Ovary (tissue), 9 donors: ENCODE results near the gene LY6G6D. TPM values are rescaled to one million over a fixed set of nuclear protein-coding genes. Genes with fewer than 3 reads are reported as not detected.

Source experiments
- DNase-seq, 5 donors: peaks; one replicate each; pipeline ENCODE4 v3.0.0-alpha.2; 2019 to 2020
- H3K27ac ChIP-seq, 2 donors: fragments of 200-600 bp; one replicate each; pipeline versions ENCODE4 v1.5.1 to v1.8.0; 2019 to 2022
- H3K27me3 ChIP-seq: fragments of 200-600 bp; one replicate; pipeline ENCODE4 v1.8.0; 2022
- H3K36me3 ChIP-seq: fragments of 200-600 bp; sonication (generic); one replicate; pipeline ENCODE4 v1.5.1; 2019
- H3K4me1 ChIP-seq: one replicate; pipeline ENCODE4 v1.8.1; 2013; ENCODE audit warnings: mild to moderate bottlenecking, moderate library complexity; ENCODE audit not compliant: insufficient read depth
- H3K4me3 ChIP-seq: fragments of 200-600 bp; sonication (generic); one replicate; pipeline ENCODE4 v1.5.1; 2017
- H3K9me3 ChIP-seq, 2 donors: fragments of 200-600 bp in 1 of 2; sonication (generic) in 1 of 2; one replicate each; pipeline versions ENCODE4 v1.5.1 to v1.8.1; 2013 to 2019; ENCODE audit warnings: mild to moderate bottlenecking in 1 of 2, moderate library complexity in 1 of 2
- EP300 ChIP-seq: sonication (generic); formaldehyde crosslinking; IDR thresholded peaks from one replicate; pipeline ENCODE4 v1.6.1; 2017; ENCODE audit warnings: antibody characterized with exemption
- POLR2A ChIP-seq: fragments of 450-650 bp; IDR thresholded peaks from one replicate; pipeline ENCODE4 v1.6.1; 2017; ENCODE audit warnings: antibody characterized with exemption, mild to moderate bottlenecking, moderate library complexity
- WGBS, 3 donors: extraction: QIAGEN DNeasy Blood & Tissue Kit in 1 of 3; methylation state at CpG; one replicate each; pipeline versions ENCODE4 v1.1.5 to v1.1.7; 2013 to 2017; 5-methylcytosine and 5-hydroxymethylcytosine counted together
- intact Hi-C, 4 donors: fragments of 100-400 bp; cut with DNase I; formaldehyde crosslinking; loops; one replicate each; pipeline versions ENCODE4 v1.11.0 to v1.15.1; 2022 to 2023
- polyA plus RNA-seq, 2 donors: library from polyadenylated mRNA; stranded (reverse); fragments of 200-250 nt in 1 of 2; fragments of 350-450 nt in 1 of 2; fragmentation: Illumina TruSeq in 1 of 2; extraction: RNeasy Lipid Tissue Mini Kit (QIAGEN cat#74804) in 1 of 2; gene quantifications; one replicate each; pipeline ENCODE4 v1.2.3, GENCODE V29; 2013 to 2014
- total RNA-seq, 7 donors: library from RNA; depleted of rRNA in 2 of 7; stranded (reverse); fragments of >200 nt in 2 of 7; fragmentation: NEBNext Ultra II Directional in 3 of 7; extraction: Animal tissue kit (Norgen Biotek cat#: 25700) in 3 of 7; gene quantifications; one replicate each; pipeline versions ENCODE4 v1.1.0 to v1.2.4, GENCODE V29; 2016 to 2023
- TF ChIP-seq, protein P1 (sequence below), 3 donors: fragments of 450-650 bp in 2 of 3; fragments of 200-600 bp in 1 of 3; IDR thresholded peaks; one replicate each; pipeline versions ENCODE4 v1.5.1 to v1.8.0; 2016 to 2022; ENCODE audit warnings: antibody characterized with exemption in 3 of 3, mild to moderate bottlenecking in 1 of 3
- donor health status: DM: no; HTN: no; CAD: no; lungs with moderate emphysema.
- donor health status: DM: no; HTN: no; CAD: no.
- donor health status: Bipolar disorder and iron deficiency.
- donor health status: DM: yes; HTN: yes; CAD: no.
- donor health status: DM: no; HTN: no; CAD: no.
- donor health status: DM: yes; HTN: yes; CAD: no.

LY6G6D gene
- total and polyA plus RNA-seq, 9 donors: not detected

DNA sequence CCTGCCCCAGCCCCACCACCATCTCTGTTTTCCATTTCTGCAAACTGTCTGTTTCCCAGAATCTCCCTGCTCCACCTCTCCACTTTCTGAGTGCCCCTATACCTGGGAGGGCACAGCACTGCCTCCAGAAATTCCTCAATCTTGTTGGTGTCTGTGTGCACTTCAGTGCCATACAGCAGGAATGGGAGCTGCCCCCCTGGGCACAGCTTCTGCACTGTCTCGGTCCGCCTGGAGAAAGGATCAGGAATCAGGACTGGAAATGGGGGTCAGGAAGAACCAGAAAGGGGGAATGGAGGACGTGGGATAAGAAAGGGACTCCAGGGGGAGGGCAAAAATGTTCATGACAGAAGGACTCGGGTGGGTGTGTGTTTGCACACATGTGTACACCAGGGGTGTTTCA lies 18.6 kb downstream of the LY6G6D start:
- H3K36me3 ChIP-seq: no peaks in the 10 kb centered on the region
- WGBS, 3 donors: 83 to 86% (median 84%) methylated on average over 4 of the region's 4 CpGs
- H3K4me3 ChIP-seq: no peak overlapping the region
- H3K27me3 ChIP-seq: no peaks in the 10 kb centered on the region
- no peak for DNase-seq
- peaks cover 14% of the 10 kb centered on the region for H3K4me1 ChIP-seq
- no peak overlapping the region for H3K27ac ChIP-seq
- intact Hi-C loops: loop anchor here in 2 of 4 donors (10.0 kb wide), 2 partner anchors 61 to 101 kb away; partner anchors contain the start of gene VARS1 (in 1 of the 2)
- TF ChIP-seq POLR2A (no peak), EP300 (no peak)
- TF ChIP-seq, protein P1, sequence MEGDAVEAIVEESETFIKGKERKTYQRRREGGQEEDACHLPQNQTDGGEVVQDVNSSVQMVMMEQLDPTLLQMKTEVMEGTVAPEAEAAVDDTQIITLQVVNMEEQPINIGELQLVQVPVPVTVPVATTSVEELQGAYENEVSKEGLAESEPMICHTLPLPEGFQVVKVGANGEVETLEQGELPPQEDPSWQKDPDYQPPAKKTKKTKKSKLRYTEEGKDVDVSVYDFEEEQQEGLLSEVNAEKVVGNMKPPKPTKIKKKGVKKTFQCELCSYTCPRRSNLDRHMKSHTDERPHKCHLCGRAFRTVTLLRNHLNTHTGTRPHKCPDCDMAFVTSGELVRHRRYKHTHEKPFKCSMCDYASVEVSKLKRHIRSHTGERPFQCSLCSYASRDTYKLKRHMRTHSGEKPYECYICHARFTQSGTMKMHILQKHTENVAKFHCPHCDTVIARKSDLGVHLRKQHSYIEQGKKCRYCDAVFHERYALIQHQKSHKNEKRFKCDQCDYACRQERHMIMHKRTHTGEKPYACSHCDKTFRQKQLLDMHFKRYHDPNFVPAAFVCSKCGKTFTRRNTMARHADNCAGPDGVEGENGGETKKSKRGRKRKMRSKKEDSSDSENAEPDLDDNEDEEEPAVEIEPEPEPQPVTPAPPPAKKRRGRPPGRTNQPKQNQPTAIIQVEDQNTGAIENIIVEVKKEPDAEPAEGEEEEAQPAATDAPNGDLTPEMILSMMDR (IDR thresholded peaks at IDR 0.05): no peak
- H3K9me3 ChIP-seq: no peaks in the 10 kb centered on the region

DNA sequence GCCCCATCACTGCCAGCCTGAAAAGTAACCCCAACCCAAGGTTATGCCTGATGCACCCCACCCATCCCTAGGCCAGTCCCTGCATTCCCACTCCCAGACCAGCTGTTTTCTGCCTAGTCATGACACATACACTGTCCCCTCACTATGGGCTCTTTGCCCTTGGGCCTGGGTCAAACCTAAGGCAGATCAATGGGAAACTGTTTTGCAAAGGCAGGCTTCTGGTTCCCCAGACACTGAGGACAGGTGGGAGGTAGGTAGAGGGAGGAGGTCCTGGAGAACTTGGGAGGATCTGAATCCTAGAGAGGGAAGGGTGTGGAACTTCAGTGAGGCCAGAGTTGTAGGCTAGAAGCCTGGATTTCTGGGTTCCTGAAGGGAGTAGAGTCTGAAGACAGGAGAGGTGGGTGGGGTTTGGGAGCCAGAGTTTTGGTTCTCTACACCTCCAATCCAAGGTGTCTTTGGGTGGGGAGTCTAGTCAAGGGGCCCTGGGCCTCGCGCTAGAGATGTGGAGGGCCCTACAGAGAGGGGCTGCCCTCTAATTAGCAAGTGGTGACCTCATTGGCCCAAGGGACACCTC lies 19.2 kb downstream of the LY6G6D start:
- no peak for DNase-seq
- TF ChIP-seq, protein P1 (IDR thresholded peaks at IDR 0.05): no peak
- TF ChIP-seq EP300 (no peak), POLR2A (no peak)
- H3K27me3 ChIP-seq: no peaks in the 10 kb centered on the region
- no peaks in the 10 kb centered on the region for H3K9me3 ChIP-seq
- no peaks in the 10 kb centered on the region for H3K36me3 ChIP-seq
- intact Hi-C loops: loop anchor here in 2 of 4 donors (10.0 kb wide), 2 partner anchors 60 to 100 kb away; partner anchors contain the start of gene VARS1 (in 1 of the 2)
- peak overlapping the region; percentile 63 for H3K4me3 ChIP-seq
- peaks cover 12% of the 10 kb centered on the region for H3K4me1 ChIP-seq
- H3K27ac ChIP-seq: peak overlapping the region; percentile 83 to 90
- 20 to 32% (median 30%) methylated on average over 2 of the region's 2 CpGs for WGBS, 3 donors

DNA sequence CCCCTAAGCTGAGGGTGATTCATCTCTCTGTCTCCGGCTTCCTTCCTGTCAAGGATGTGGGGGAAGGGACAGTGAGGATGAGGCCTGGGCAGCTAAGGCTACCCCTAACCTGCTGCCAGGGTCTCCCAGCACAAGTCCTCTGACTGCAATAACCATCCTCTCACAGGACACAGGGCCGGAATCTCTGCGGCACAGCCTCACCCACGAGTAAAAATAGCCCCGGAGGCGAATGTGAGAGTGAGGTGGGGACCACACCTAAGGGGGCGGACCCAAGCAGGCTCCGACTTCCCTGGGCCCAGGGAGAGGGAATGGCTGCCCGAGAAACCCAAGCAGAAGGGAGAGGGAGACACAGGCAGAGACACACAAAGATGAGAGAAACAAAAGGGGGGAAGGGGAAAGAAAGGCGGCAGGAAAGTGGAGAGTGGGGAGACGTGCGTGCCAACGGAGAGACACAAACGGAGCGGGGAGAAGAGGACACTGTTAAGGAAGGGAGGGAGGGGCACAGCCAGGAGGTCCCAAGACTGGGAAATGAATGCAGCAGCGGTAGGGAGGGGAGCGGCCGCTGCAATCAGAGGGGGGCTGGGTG lies 19.8 kb downstream of the LY6G6D start:
- TF ChIP-seq EP300 (no peak), POLR2A (peak; percentile 38)
- TF ChIP-seq, protein P1 (IDR thresholded peaks at IDR 0.05): no peak
- no peaks in the 10 kb centered on the region for H3K36me3 ChIP-seq
- WGBS, 3 donors: 0 to 1% (median 0%) methylated on average over 18 of the region's 18 CpGs
- DNase-seq: peak; percentile 42 to 57 (median 56)
- peak overlapping the region; percentile 63 for H3K4me3 ChIP-seq
- no peaks in the 10 kb centered on the region for H3K27me3 ChIP-seq
- intact Hi-C loops: loop anchor here in 3 of 4 donors (5.0 to 10.0 kb wide), 3 partner anchors 60 to 100 kb away; partner anchors contain the start of gene VARS1 (in 1 of the 3)
- H3K9me3 ChIP-seq: no peaks in the 10 kb centered on the region
- H3K27ac ChIP-seq: peak overlapping the region; percentile 83 to 90
- H3K4me1 ChIP-seq: peaks cover 12% of the 10 kb centered on the region

DNA sequence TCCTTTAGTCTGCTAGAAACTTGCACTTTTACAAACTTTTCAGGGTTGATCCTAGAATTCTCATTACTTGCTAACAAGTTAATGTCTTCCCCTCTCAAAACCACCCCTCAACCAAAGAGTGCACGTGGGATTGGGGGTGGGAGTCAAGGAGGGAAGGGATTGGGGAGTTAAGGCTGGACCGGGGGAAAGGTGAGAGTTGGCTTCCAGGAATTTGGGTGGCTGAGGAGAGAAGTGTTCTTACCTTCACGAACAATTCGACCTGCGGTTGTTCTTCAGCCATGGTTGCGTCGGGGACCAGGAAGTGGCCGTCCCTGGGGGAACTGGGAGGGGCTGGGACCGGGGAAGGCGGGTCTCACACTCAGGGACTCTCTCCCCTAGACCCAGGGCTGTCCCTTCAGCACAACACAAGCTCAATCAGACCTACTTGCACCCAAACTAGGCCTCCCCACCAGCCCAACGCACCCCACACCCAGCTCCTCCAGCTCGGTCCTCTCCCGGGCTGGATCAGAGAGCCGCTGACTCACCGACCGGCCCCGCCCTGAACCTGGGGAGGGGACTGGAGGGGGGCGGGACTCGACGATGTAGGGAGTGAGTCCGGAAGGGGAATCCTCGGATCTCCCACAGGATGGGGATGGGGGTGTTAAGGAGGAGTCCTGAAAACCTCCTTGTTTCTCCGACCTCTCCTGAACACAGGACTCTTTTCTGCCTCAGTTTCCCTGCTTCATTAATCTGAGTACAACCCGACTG lies 21.0 kb downstream of the LY6G6D start, which contains the start of gene CLIC1:
CLIC1 (minus strand) TSS at position 510 of the 747 bp plus-strand sequence; CDS start at position 280, 230 bp downstream.
- peak; percentile 87 to 93 (median 89) for DNase-seq
- H3K27me3 ChIP-seq: no peaks in the 10 kb centered on the region
- intact Hi-C loops: loop anchor here in 3 of 4 donors (5.0 to 10.0 kb wide), 3 partner anchors 59 to 99 kb away; partner anchors contain the start of gene VARS1 (in 1 of the 3)
- TF ChIP-seq POLR2A (peak; percentile 97), EP300 (no peak)
- TF ChIP-seq, protein P1 (IDR thresholded peaks at IDR 0.05): no peak
- H3K27ac ChIP-seq: peak within 1 kb of the TSS; percentile 83 to 90
- WGBS, 3 donors: 0 to 1% (median 1%) methylated on average over 24 of the region's 24 CpGs
- H3K4me1 ChIP-seq: peaks cover 12% of the 10 kb centered on the region
- H3K36me3 ChIP-seq: no peaks in the 10 kb centered on the region
- peak within 1 kb of the TSS; percentile 63 for H3K4me3 ChIP-seq
- H3K9me3 ChIP-seq: no peaks in the 10 kb centered on the region
